MG63 (cell line): ENCODE data around the gene WIPF1. TPM values are rescaled to one million over a fixed set of nuclear protein-coding genes. Genes with fewer than 3 reads are reported as not detected.

Source experiments
- total RNA-seq: library from RNA; depleted of rRNA; stranded (reverse); fragments of >200 nt; shearing (Covaris generic); gene quantifications from 2 replicates; pipeline ENCODE4 v1.2.3, GENCODE V29; 2014; ENCODE audit warnings: low replicate concordance; rRNA removed

WIPF1 gene
- total RNA-seq, 1 experiment from 2014 or later = 4.3 TPM

Other genes with a start within 250 kb of the WIPF1 start
- 30.1 and 48.8 TPM in 2 replicates for gene SCRN3, start 202.1 kb downstream of the WIPF1 start, total RNA-seq
- gene GPR155, start 110.8 kb downstream of the WIPF1 start, total RNA-seq = 3.0 and 23.3 TPM in 2 replicates
- gene CHRNA1, start 166.7 kb upstream of the WIPF1 start, total RNA-seq = not detected in 2 replicates